ENCODE data around the gene FSHB.

FSHB gene

DNA sequence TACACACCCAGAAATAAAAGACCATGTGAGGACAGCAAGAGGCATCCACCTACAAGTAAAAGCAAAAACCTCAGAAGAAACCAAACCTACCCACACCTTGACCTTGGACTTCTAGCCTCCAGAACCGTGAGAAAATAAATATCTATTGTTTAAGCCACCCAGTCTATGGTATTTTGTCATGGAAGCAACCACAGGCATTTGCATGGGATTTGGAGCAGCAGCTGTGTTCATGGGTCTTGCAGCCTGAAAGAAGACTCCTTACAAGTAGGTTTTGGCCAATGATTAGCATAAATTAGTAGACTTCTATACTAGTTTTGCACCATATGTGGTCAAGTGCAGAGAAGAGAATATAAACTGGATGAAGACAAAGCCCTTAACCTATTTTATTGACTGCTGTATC, 27.9 kb downstream of the FSHB start:
- TF ChIP-seq TCF12 (IDR thresholded peaks at IDR 0.05; ENCODE audit: low read depth) (no peak), CREB1 (IDR thresholded peaks at IDR 0.05; ENCODE audit: low read depth) (no peak), EGR1 (IDR thresholded peaks at IDR 0.05) (no peak), FOXM1 (IDR thresholded peaks at IDR 0.05; ENCODE audit: borderline replicate concordance, low read depth) (no peak), RAD21 (IDR thresholded peaks at IDR 0.05; ENCODE audit: low read depth) (no peak)

DNA sequence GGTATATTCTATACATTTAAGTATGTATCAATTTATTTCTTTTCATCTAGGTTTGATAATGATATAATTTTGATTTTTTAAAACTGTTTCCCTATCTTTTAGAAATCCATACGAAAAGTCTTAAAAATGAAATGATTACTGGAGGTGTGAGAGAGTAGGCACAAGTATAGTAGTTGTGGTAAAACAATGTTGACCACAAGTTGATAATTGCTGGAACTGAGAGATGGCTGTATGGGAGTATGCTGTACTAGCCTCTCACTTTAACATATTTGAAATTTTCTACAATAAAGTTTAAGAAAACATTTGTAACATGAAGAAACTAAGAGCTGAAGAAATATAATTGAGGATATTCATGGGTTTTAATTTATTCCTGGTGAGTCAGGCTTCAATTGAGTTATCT, 30.0 kb downstream of the FSHB start:
- TF ChIP-seq ZBTB7A (IDR thresholded peaks at IDR 0.05; ENCODE audit: low read depth) (no peak), FOXM1 (IDR thresholded peaks at IDR 0.05; ENCODE audit: borderline replicate concordance, low read depth) (no peak), NFIC (IDR thresholded peaks at IDR 0.05) (no peak), CEBPB (IDR thresholded peaks at IDR 0.05) (no peak), CREB1 (IDR thresholded peaks at IDR 0.05; ENCODE audit: low read depth) (no peak), TCF12 (IDR thresholded peaks at IDR 0.05; ENCODE audit: low read depth) (no peak), TEAD4 (IDR thresholded peaks at IDR 0.05) (no peak)
- TF ChIP-seq, protein P1, sequence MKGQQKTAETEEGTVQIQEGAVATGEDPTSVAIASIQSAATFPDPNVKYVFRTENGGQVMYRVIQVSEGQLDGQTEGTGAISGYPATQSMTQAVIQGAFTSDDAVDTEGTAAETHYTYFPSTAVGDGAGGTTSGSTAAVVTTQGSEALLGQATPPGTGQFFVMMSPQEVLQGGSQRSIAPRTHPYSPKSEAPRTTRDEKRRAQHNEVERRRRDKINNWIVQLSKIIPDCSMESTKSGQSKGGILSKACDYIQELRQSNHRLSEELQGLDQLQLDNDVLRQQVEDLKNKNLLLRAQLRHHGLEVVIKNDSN (IDR thresholded peaks at IDR 0.05), result no peak
- TF ChIP-seq, protein P2, sequence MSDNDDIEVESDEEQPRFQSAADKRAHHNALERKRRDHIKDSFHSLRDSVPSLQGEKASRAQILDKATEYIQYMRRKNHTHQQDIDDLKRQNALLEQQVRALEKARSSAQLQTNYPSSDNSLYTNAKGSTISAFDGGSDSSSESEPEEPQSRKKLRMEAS (IDR thresholded peaks at IDR 0.05), result no peak
- TF ChIP-seq, protein P3, sequence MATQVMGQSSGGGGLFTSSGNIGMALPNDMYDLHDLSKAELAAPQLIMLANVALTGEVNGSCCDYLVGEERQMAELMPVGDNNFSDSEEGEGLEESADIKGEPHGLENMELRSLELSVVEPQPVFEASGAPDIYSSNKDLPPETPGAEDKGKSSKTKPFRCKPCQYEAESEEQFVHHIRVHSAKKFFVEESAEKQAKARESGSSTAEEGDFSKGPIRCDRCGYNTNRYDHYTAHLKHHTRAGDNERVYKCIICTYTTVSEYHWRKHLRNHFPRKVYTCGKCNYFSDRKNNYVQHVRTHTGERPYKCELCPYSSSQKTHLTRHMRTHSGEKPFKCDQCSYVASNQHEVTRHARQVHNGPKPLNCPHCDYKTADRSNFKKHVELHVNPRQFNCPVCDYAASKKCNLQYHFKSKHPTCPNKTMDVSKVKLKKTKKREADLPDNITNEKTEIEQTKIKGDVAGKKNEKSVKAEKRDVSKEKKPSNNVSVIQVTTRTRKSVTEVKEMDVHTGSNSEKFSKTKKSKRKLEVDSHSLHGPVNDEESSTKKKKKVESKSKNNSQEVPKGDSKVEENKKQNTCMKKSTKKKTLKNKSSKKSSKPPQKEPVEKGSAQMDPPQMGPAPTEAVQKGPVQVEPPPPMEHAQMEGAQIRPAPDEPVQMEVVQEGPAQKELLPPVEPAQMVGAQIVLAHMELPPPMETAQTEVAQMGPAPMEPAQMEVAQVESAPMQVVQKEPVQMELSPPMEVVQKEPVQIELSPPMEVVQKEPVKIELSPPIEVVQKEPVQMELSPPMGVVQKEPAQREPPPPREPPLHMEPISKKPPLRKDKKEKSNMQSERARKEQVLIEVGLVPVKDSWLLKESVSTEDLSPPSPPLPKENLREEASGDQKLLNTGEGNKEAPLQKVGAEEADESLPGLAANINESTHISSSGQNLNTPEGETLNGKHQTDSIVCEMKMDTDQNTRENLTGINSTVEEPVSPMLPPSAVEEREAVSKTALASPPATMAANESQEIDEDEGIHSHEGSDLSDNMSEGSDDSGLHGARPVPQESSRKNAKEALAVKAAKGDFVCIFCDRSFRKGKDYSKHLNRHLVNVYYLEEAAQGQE (IDR thresholded peaks at IDR 0.05; ENCODE audit: low read depth), result no peak

DNA sequence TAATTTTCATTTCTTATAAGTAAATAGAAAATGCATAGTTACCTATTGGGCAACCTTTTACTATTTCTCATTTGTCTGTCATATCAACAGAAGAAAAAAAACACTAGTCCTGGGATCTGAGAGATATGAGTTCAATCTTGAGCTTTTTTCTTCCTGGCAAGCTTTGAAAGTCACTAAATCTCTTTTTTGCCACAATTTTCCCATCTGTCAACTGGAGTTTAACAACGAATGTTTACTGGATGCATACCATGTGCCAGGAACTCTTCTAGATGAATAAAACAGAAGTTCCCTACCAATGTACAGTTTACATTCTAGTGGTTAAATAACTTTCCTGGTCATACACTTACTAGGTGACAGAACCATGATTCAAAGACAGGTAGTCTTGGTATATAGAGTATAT, 31.0 kb downstream of the FSHB start:
- no peak for TF ChIP-seq EGR1 (IDR thresholded peaks at IDR 0.05)
- no peak for TF ChIP-seq CEBPB (IDR thresholded peaks at IDR 0.05)
- no peak for TF ChIP-seq CREB1 (IDR thresholded peaks at IDR 0.05; ENCODE audit: low read depth)
- no peak for TF ChIP-seq EP300 (IDR thresholded peaks at IDR 0.05; ENCODE audit: borderline replicate concordance)
- no peak for TF ChIP-seq TEAD4 (IDR thresholded peaks at IDR 0.05)
- no peak for TF ChIP-seq TCF12 (IDR thresholded peaks at IDR 0.05; ENCODE audit: low read depth)
- TF ChIP-seq, protein P1 (IDR thresholded peaks at IDR 0.05), result no peak
- TF ChIP-seq, protein P2 (IDR thresholded peaks at IDR 0.05), result no peak
- no peak for TF ChIP-seq TAF1 (IDR thresholded peaks at IDR 0.05; ENCODE audit: low read depth)
- no peak for TF ChIP-seq FOXM1 (IDR thresholded peaks at IDR 0.05; ENCODE audit: borderline replicate concordance, low read depth)
- TF ChIP-seq, protein P3 (IDR thresholded peaks at IDR 0.05; ENCODE audit: low read depth), result no peak
- no peak for TF ChIP-seq YY1 (IDR thresholded peaks at IDR 0.05; ENCODE audit: low read depth)
- TF ChIP-seq NFIC (IDR thresholded peaks at IDR 0.05), result no peak
- no peak for TF ChIP-seq ZBTB7A (IDR thresholded peaks at IDR 0.05; ENCODE audit: low read depth)

DNA sequence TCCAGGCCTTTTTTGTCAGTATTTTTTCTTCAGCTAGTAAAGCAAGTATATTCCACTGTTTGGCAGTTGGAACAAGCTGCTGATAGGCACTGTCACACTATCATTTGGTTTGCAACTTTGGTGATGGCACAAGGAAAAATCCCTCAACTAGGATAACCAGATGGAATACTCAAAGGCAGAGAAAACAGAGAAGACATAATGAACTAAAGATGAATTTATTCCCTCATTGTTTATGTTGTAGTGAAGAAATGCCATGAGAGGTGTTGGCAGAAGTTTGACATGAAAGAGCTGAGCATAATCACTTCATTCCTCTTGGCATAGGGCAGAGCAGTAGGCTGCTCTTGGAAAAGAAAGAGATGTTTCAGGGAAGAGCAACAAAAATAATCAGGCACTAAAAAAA, 39.9 kb downstream of the FSHB start:
- TF ChIP-seq TEAD4 (IDR thresholded peaks at IDR 0.05), result no peak
- no peak for TF ChIP-seq EP300 (IDR thresholded peaks at IDR 0.05; ENCODE audit: borderline replicate concordance)
- TF ChIP-seq TAF1 (IDR thresholded peaks at IDR 0.05; ENCODE audit: low read depth), result no peak
- no peak for TF ChIP-seq CEBPB (IDR thresholded peaks at IDR 0.05)
- no peak for TF ChIP-seq FOXM1 (IDR thresholded peaks at IDR 0.05; ENCODE audit: borderline replicate concordance, low read depth)
- no peak for TF ChIP-seq YY1 (IDR thresholded peaks at IDR 0.05; ENCODE audit: low read depth)
- no peak for TF ChIP-seq TCF12 (IDR thresholded peaks at IDR 0.05; ENCODE audit: low read depth)
- TF ChIP-seq CREB1 (IDR thresholded peaks at IDR 0.05; ENCODE audit: low read depth), result no peak
- no peak for TF ChIP-seq NFIC (IDR thresholded peaks at IDR 0.05)
- no peak for TF ChIP-seq ZBTB7A (IDR thresholded peaks at IDR 0.05; ENCODE audit: low read depth)
- TF ChIP-seq, protein P3 (IDR thresholded peaks at IDR 0.05; ENCODE audit: low read depth), result no peak

DNA sequence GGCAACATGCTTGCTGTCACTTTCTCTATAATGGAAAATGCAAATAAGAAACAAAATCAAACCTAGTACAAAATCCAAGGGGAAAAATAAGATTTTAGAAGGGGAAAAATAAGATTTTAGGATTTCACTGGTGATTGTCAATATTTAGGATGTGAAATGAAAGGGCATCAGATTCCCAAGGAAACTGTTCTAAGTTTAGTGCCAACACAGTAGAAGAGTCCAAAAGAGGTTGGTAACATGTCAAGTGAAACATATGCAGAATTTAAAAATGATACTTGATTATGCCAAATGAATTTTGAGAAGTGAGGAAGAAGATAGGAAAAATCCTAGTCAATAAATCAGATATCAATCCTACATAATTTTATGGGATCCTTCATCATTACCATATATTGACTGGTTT, 46.4 kb downstream of the FSHB start:
- TF ChIP-seq TCF12 (IDR thresholded peaks at IDR 0.05; ENCODE audit: low read depth) (no peak), NFIC (IDR thresholded peaks at IDR 0.05) (no peak), CREB1 (IDR thresholded peaks at IDR 0.05; ENCODE audit: low read depth) (no peak), TAF1 (IDR thresholded peaks at IDR 0.05; ENCODE audit: low read depth) (no peak), RAD21 (IDR thresholded peaks at IDR 0.05; ENCODE audit: low read depth) (no peak), EGR1 (IDR thresholded peaks at IDR 0.05) (no peak), YY1 (IDR thresholded peaks at IDR 0.05; ENCODE audit: low read depth) (no peak), FOXM1 (IDR thresholded peaks at IDR 0.05; ENCODE audit: borderline replicate concordance, low read depth) (no peak), TEAD4 (IDR thresholded peaks at IDR 0.05) (no peak), CEBPB (IDR thresholded peaks at IDR 0.05) (no peak), EP300 (IDR thresholded peaks at IDR 0.05; ENCODE audit: borderline replicate concordance) (no peak), ZBTB7A (IDR thresholded peaks at IDR 0.05; ENCODE audit: low read depth) (no peak)
- TF ChIP-seq, protein P1 (IDR thresholded peaks at IDR 0.05), result no peak
- TF ChIP-seq, protein P3 (IDR thresholded peaks at IDR 0.05; ENCODE audit: low read depth), result no peak
- TF ChIP-seq, protein P2 (IDR thresholded peaks at IDR 0.05), result no peak
